ENCODE measurements around the gene SPATA13. TPM values are rescaled to one million over a fixed set of nuclear protein-coding genes. Genes with fewer than 3 reads are reported as not detected.

Gene SPATA13
- total RNA-seq, 1 experiment from 2014 or later, result 43.0 TPM

- Histone ChIP-seq H3K4me3 (ENCODE audit: low read length) (no peak overlapping the region), H4K20me1 (ENCODE audit: low read length) (peaks cover 50% of the 10 kb centered on the region), H3K79me2 (ENCODE audit: low read length) (peaks cover 98% of the 10 kb centered on the region), H3K27ac (ENCODE audit: low read length) (no peak overlapping the region), H3K9ac (ENCODE audit: low read length) (no peak overlapping the region), H3K4me2 (ENCODE audit: low read length) (no peak overlapping the region), H3K27me3 (ENCODE audit: low read length) (no peaks in the 10 kb centered on the region), H2AFZ (ENCODE audit: low read length) (no peak overlapping the region), H3F3A (ENCODE audit: low read length, unreplicated experiment) (no peaks in the 10 kb centered on the region), H3K4me1 (ENCODE audit: insufficient read depth, low read length) (peaks cover 10% of the 10 kb centered on the region), H3K36me3 (ENCODE audit: low read depth, low read length) (peaks cover 19% of the 10 kb centered on the region), H3K9me2 (replicated peaks; ENCODE audit: low read length) (no peaks in the 10 kb centered on the region), H3K9me3 (ENCODE audit: low read length) (no peaks in the 10 kb centered on the region)
- ChIA-PET POLR2A (ENCODE audit: unreplicated experiment) (no interaction called here), CTCF (interaction anchor here (0.6 kb wide), 1 partner anchor 57 kb away, joined by 5 read pairs; no protein-coding TSS in a partner anchor)
- TF ChIP-seq EZH2phosphoT487 (IDR thresholded peaks at IDR 0.05; ENCODE audit: borderline replicate concordance, low read length) (no peak), EZH2 (IDR thresholded peaks at IDR 0.05; ENCODE audit: low read length, unreplicated experiment) (no peak), CTCF (conservative IDR thresholded peaks at IDR 0.05; ENCODE audit: low read depth, low read length) (no peak)
- no TSS peak for BruUV-seq (replicated peaks)
- intact Hi-C loops (cut with micrococcal nuclease), result no loop called here
- no peak for DNase-seq
- ATAC-seq, result no peak
These were observed 11.6 kb downstream of the SPATA13 start for GRCh38 chr13:24172071-24172470.

- intact Hi-C loops (cut with micrococcal nuclease), result no loop called here
These were observed 13.3 kb downstream of the SPATA13 start for GRCh38 chr13:24173795-24174194.

More at GRCh38 chr13:24173795-24174194, 13.3 kb downstream of the SPATA13 start:
- DNase-seq, result no peak
- Histone ChIP-seq H3K4me2 (ENCODE audit: low read length) (no peak overlapping the region), H4K20me1 (ENCODE audit: low read length) (peaks cover 44% of the 10 kb centered on the region), H3K9ac (ENCODE audit: low read length) (no peak overlapping the region), H3K27ac (ENCODE audit: low read length) (no peak overlapping the region), H3K4me3 (ENCODE audit: low read length) (no peak overlapping the region), H3K79me2 (ENCODE audit: low read length) (peaks cover 100% of the 10 kb centered on the region), H3K4me1 (ENCODE audit: insufficient read depth, low read length) (peaks cover 10% of the 10 kb centered on the region), H3K36me3 (ENCODE audit: low read depth, low read length) (peaks cover 12% of the 10 kb centered on the region; the same call in 1 of the 2 replicates), H2AFZ (ENCODE audit: low read length) (no peak overlapping the region), H3K27me3 (ENCODE audit: low read length) (no peaks in the 10 kb centered on the region), H3K9me2 (replicated peaks; ENCODE audit: low read length) (no peaks in the 10 kb centered on the region), H3F3A (ENCODE audit: low read length, unreplicated experiment) (no peaks in the 10 kb centered on the region), H3K9me3 (ENCODE audit: low read length) (no peaks in the 10 kb centered on the region)
- no peak for TF ChIP-seq CTCF (conservative IDR thresholded peaks at IDR 0.05; ENCODE audit: low read depth, low read length)
- no peak for TF ChIP-seq EZH2 (IDR thresholded peaks at IDR 0.05; ENCODE audit: low read length, unreplicated experiment)
- TF ChIP-seq EZH2phosphoT487 (IDR thresholded peaks at IDR 0.05; ENCODE audit: borderline replicate concordance, low read length), result no peak
- no peak for ATAC-seq
- ChIA-PET POLR2A (ENCODE audit: unreplicated experiment) (no interaction called here), CTCF (no interaction called here)
- no TSS peak for BruUV-seq (replicated peaks)

Data from PC-3 (cell line).